Astrocyte of the cerebellum (primary cell): ENCODE data around the gene NLRP7.

Source experiments
- DNase-seq: peaks from one replicate; pipeline ENCODE4 v3.0.0-alpha.2; 2011; ENCODE audit warnings: low read depth
- H3K4me3 ChIP-seq: 2 replicates; pipeline ENCODE4 v1.5.1; 2011; ENCODE audit warnings: mild to moderate bottlenecking, low read depth, low read length, moderate library complexity
- CTCF ChIP-seq: IDR thresholded peaks from 2 replicates; pipeline ENCODE4 v1.5.1; 2012; ENCODE audit warnings: low read length, low read depth, moderate library complexity, mild to moderate bottlenecking; ENCODE audit errors: missing control alignments
- in situ Hi-C: cut with HindIII; loops from 2 replicates; pipeline ENCODE4 v1.10.0; 2017; ENCODE audit warnings: low sequenced_read_pairs

NLRP7 gene

GRCh38 chr19:54881884-54882283, 65.4 kb downstream of the NLRP7 start:
- no peak for DNase-seq
- in situ Hi-C loops, result no loop called here
- no peak overlapping the region for H3K4me3 ChIP-seq
- TF ChIP-seq CTCF, result no peak

GRCh38 chr19:54877471-54877870, 69.9 kb downstream of the NLRP7 start:
- in situ Hi-C loops, result no loop called here
- H3K4me3 ChIP-seq, result no peak overlapping the region
- TF ChIP-seq CTCF, result no peak
- no peak for DNase-seq

GRCh38 chr19:54875506-54875905, 71.8 kb downstream of the NLRP7 start:
- DNase-seq, result no peak
- H3K4me3 ChIP-seq, result no peak overlapping the region
- in situ Hi-C loops, result no loop called here
- TF ChIP-seq CTCF, result no peak

- TF ChIP-seq CTCF, result no peak
- no peak within 1 kb of the TSS for H3K4me3 ChIP-seq
- in situ Hi-C loops, result no loop called here
- DNase-seq, result no peak
Observed at GRCh38 chr19:54873990-54874389, 73.3 kb downstream of the NLRP7 start, which contains the start of gene FCAR. TSS of gene FCAR (plus strand) at chr19:54874235. CDS start at chr19:54874290, 55 bp downstream.
